ENCODE data around the gene SEC31A.

The SEC31A gene

GRCh38 chr4:82780752-82781231, 110.2 kb downstream of the SEC31A start:
- peak; percentile 34 for DNase-seq (ENCODE audit: low read depth, low spot score)
- no peak overlapping the region for H3K4me3 ChIP-seq (ENCODE audit: low read length)

- DNase-seq (ENCODE audit: low read depth, low spot score): no peak
- no peak overlapping the region for H3K4me3 ChIP-seq (ENCODE audit: low read length)
Measured at GRCh38 chr4:82780170-82780751, 110.7 kb downstream of the SEC31A start.

DNA sequence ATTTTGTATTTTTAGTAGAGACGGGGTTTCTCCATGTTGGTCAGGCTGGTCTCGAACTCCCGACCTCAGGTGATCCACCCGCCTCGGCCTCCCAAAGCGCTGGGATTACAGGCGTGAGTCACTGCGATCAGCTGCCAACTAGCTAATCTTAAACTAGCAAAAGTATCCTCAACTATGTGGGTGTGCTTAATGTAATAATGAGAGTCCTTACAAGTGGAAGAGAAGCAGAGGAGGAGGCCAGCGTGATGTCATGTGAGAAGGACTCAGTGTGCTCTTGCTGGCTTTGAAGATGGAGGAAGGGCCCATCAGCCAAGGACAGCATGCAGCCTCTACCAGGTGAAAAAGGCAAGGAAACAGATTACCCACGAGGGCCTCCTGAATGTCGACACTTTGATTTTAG, 111.9 kb downstream of the SEC31A start:
- no peak overlapping the region for H3K4me3 ChIP-seq (ENCODE audit: low read length)
- no peak for DNase-seq (ENCODE audit: low read depth, low spot score)

- DNase-seq (ENCODE audit: low read depth, low spot score): no peak
- no peak overlapping the region for H3K4me3 ChIP-seq (ENCODE audit: low read length)
Measured at GRCh38 chr4:82777857-82778525, 113.0 kb downstream of the SEC31A start.

DNA sequence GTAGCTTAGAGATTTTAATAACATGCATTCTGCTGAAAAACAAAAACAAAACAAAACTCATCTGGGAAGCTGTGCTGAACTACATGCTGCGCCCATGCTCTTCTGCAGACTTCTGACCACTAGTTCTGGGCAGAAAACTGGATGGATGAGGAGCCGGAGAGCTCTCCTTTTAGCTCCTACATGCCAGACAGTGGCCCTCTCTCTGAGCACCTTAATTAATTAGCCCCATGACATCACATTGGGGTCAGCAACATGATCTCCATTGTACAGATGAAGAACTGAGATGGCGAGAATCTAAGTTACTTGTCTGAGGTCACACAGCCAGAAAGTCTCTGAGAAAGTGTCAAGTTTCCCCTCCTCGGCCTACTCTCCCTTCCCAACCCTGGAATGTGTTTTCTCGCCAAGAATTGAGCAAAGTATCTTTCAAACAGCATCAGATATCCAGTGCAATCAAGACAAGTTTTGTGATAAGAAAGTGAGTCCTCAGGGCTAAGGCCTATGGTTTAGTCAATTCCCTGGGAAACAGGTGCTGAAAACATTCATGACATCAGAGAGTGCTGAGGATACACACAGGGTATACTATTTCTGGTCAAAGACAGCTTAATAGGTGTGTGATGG, 113.9 kb downstream of the SEC31A start:
- DNase-seq (ENCODE audit: low read depth, low spot score): no peak
- H3K4me3 ChIP-seq (ENCODE audit: low read length): no peak overlapping the region

GRCh38 chr4:82775243-82775642, 115.7 kb downstream of the SEC31A start:
- no peak for DNase-seq (ENCODE audit: low read depth, low spot score)
- no peak overlapping the region for H3K4me3 ChIP-seq (ENCODE audit: low read length)

DNA sequence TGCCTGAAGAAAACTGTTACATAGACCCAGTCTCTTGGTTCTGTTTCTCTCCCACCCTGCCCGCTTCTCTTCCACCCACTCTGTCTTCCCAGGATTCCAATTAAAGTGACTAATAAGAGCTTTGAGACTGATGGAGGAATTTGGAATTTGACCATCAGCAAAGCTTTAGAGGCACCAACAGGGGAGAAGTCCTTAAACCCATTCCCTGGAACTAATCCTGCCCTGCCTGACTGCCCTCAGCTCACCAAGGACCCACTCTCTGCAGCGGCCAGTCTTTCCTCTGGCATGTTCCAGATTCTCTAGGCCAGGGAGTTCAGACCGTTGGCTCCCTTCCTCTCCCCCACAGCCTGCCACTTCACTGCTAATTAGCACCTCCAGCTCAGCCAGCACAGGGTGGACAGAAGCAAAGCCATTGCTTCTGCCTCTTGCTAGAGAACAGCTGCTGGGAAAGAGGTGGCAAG, 116.2 kb downstream of the SEC31A start:
- no peak for DNase-seq (ENCODE audit: low read depth, low spot score)
- H3K4me3 ChIP-seq (ENCODE audit: low read length): no peak overlapping the region

- H3K4me3 ChIP-seq (ENCODE audit: low read length): no peak overlapping the region
- DNase-seq (ENCODE audit: low read depth, low spot score): no peak
Measured at GRCh38 chr4:82773057-82773456, 117.9 kb downstream of the SEC31A start.

DNA sequence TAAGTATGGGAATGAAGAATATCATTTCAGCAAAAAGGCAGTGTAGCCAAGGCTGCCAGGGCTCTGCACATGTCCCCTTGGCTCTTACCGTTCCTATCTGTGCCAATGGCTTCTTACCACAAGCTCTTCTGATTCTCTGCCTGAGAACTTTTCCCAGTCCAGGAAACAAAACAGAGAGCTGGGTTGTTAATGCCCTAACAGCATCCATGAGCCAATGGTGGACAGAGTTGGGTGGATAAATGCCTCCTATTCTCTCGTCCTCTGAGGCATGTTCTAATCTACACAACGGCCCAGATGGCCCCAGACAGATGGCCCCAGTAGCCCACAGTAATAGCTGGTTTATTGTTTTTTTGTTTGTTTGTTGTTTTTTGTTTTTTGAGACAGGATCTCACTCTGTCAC, 120.3 kb downstream of the SEC31A start:
- DNase-seq (ENCODE audit: low read depth, low spot score): no peak
- no peak overlapping the region for H3K4me3 ChIP-seq (ENCODE audit: low read length)

Data from Jurkat, Clone E6-1 (cell line).